Endothelial cell of hepatic sinusoid (primary cell): ENCODE results near the gene CACNB4.

Experiments used
- in situ Hi-C: cut with HindIII; loops from 2 replicates; pipeline ENCODE4 v1.10.0; 2017; ENCODE audit warnings: low sequenced_read_pairs

Gene CACNB4

GRCh38 chr2:152089238-152089637, 9.6 kb downstream of the CACNB4 start:
- in situ Hi-C loops, result no loop called here

- in situ Hi-C loops, result no loop called here
Observed at GRCh38 chr2:152088006-152088405, 10.8 kb downstream of the CACNB4 start.

- in situ Hi-C loops, result no loop called here
Observed at GRCh38 chr2:152086231-152086630, 12.6 kb downstream of the CACNB4 start.

GRCh38 chr2:152084076-152084475, 14.8 kb downstream of the CACNB4 start:
- in situ Hi-C loops, result no loop called here

- in situ Hi-C loops, result no loop called here
Observed at GRCh38 chr2:152083202-152083875, 15.5 kb downstream of the CACNB4 start.

GRCh38 chr2:152078662-152079061, 20.2 kb downstream of the CACNB4 start:
- in situ Hi-C loops, result no loop called here

GRCh38 chr2:152078023-152078422, 20.8 kb downstream of the CACNB4 start:
- in situ Hi-C loops, result no loop called here

GRCh38 chr2:152075461-152076050, 23.3 kb downstream of the CACNB4 start:
- in situ Hi-C loops, result no loop called here

- in situ Hi-C loops, result no loop called here
Observed at GRCh38 chr2:152072011-152072410, 26.8 kb downstream of the CACNB4 start.

GRCh38 chr2:152071518-152071917, 27.3 kb downstream of the CACNB4 start:
- in situ Hi-C loops, result no loop called here

GRCh38 chr2:152071092-152071491, 27.8 kb downstream of the CACNB4 start:
- in situ Hi-C loops, result no loop called here

- in situ Hi-C loops, result no loop called here
Observed at GRCh38 chr2:152068226-152068625, 30.6 kb downstream of the CACNB4 start.

GRCh38 chr2:152067823-152068222, 31.0 kb downstream of the CACNB4 start:
- in situ Hi-C loops, result no loop called here

GRCh38 chr2:152065945-152066344, 32.9 kb downstream of the CACNB4 start:
- in situ Hi-C loops, result no loop called here

- in situ Hi-C loops, result no loop called here
Observed at GRCh38 chr2:152064001-152064400, 34.8 kb downstream of the CACNB4 start.

- in situ Hi-C loops, result no loop called here
Observed at GRCh38 chr2:152063325-152063924, 35.4 kb downstream of the CACNB4 start.

- in situ Hi-C loops, result no loop called here
Observed at GRCh38 chr2:152062125-152063091, 36.4 kb downstream of the CACNB4 start.

- in situ Hi-C loops, result no loop called here
Observed at GRCh38 chr2:152061383-152061782, 37.5 kb downstream of the CACNB4 start.

GRCh38 chr2:152058655-152059054, 40.2 kb downstream of the CACNB4 start:
- in situ Hi-C loops, result no loop called here

- in situ Hi-C loops, result no loop called here
Observed at GRCh38 chr2:152056418-152056817, 42.4 kb downstream of the CACNB4 start.
